ENCODE results near the gene RBM20. TPM values are rescaled to one million over a fixed set of nuclear protein-coding genes. Genes with fewer than 3 reads are reported as not detected.

Gene RBM20
- total and polyA plus RNA-seq, 10 of the 15 experiments (the other 5 are each of a cell fraction or from before 2014, with no cell fraction given): 0.04 to 0.26 (median 0.15) TPM

DNA sequence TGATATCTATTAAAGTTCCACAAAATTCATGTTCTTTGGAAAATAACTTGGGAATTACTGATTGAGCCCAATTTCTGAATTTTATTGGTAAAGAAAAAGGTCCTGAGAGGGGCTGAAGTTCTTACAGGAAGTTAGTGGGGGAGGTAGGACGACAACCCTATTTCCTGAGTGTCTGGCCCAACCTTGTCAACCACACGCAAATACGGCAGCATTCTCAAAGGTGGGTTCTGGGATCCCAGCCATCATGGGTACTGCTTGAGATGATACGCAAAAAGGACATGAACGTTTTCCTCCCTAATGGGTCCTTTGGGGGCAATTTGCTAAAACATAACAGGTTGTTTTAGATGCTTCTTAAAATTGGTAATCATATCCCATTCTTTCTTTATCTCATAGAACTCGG is 224.8 kb downstream of the RBM20 start (continued):
- TF ChIP-seq, protein P1, sequence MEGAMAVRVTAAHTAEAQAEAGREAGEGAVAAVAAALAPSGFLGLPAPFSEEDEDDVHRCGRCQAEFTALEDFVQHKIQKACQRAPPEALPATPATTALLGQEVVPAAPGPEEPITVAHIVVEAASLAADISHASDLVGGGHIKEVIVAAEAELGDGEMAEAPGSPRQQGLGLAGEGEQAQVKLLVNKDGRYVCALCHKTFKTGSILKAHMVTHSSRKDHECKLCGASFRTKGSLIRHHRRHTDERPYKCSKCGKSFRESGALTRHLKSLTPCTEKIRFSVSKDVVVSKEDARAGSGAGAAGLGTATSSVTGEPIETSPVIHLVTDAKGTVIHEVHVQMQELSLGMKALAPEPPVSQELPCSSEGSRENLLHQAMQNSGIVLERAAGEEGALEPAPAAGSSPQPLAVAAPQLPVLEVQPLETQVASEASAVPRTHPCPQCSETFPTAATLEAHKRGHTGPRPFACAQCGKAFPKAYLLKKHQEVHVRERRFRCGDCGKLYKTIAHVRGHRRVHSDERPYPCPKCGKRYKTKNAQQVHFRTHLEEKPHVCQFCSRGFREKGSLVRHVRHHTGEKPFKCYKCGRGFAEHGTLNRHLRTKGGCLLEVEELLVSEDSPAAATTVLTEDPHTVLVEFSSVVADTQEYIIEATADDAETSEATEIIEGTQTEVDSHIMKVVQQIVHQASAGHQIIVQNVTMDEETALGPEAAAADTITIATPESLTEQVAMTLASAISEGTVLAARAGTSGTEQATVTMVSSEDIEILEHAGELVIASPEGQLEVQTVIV (IDR thresholded peaks at IDR 0.05; ENCODE audit: borderline replicate concordance, partially characterized antibody): no peak
- TF ChIP-seq, protein P2, sequence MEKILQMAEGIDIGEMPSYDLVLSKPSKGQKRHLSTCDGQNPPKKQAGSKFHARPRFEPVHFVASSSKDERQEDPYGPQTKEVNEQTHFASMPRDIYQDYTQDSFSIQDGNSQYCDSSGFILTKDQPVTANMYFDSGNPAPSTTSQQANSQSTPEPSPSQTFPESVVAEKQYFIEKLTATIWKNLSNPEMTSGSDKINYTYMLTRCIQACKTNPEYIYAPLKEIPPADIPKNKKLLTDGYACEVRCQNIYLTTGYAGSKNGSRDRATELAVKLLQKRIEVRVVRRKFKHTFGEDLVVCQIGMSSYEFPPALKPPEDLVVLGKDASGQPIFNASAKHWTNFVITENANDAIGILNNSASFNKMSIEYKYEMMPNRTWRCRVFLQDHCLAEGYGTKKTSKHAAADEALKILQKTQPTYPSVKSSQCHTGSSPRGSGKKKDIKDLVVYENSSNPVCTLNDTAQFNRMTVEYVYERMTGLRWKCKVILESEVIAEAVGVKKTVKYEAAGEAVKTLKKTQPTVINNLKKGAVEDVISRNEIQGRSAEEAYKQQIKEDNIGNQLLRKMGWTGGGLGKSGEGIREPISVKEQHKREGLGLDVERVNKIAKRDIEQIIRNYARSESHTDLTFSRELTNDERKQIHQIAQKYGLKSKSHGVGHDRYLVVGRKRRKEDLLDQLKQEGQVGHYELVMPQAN (conservative IDR thresholded peaks at IDR 0.05): no peak
- TF ChIP-seq IKZF2 (IDR thresholded peaks at IDR 0.05) (peak; percentile 51; a peak in 2 of 4 replicates), POU2F2 (IDR thresholded peaks at IDR 0.05; ENCODE audit: borderline replicate concordance, low read depth, low read length) (peak; percentile 14; the same call in 1 of the 3 replicates), POLR2A (IDR thresholded peaks at IDR 0.05; ENCODE audit: low read depth, low read length) (0 out of 2 replicates have a peak, but pooled peaks have one; percentile 29), GABPA (IDR thresholded peaks at IDR 0.05; ENCODE audit: low read depth) (0 out of 2 replicates have a peak, but pooled peaks have one; percentile 27), RUNX3 (IDR thresholded peaks at IDR 0.05; ENCODE audit: low read length) (peak; percentile 72), EED (IDR thresholded peaks at IDR 0.05; ENCODE audit: low read depth) (peak; percentile 53), RCOR1 (conservative IDR thresholded peaks at IDR 0.05; ENCODE audit: low read depth, low read length) (no peak), ZNF274 (IDR thresholded peaks at IDR 0.05; ENCODE audit: insufficient read depth, insufficient read length) (no peak), NR2C1 (IDR thresholded peaks at IDR 0.05) (no peak)

Measured in GM12878 (cell line).